Measurements from ENCODE around the gene CD59. TPM values are rescaled to one million over a fixed set of nuclear protein-coding genes. Genes with fewer than 3 reads are reported as not detected.
"Not testable (repeated sequence)": the region's sequence is repeated elsewhere in the genome, so short reads cannot be mapped to it uniquely, and the experiment has no call there.

The CD59 gene
- total RNA-seq, 4 donors from 2014 or later = 190 to 448 (median 302) TPM

GRCh38 chr11:33664166-33664565, 72.1 kb downstream of the CD59 start:
- Histone ChIP-seq H3K27me3 (no peaks in the 10 kb centered on the region), H3K4me3 (no peak overlapping the region), H3K4me1 (no peaks in the 10 kb centered on the region), H3K36me3 (peaks cover 0 to 18% (median 0%) of the 10 kb centered on the region in 3 donors), H3K27ac (no peak overlapping the region), H3K9me3 (no peaks in the 10 kb centered on the region)
- WGBS, 2 donors = 90 to 95% methylated on average over 5 to 6 of the region's 6 CpGs
- no peak for DNase-seq (ENCODE audit: low spot score in 2 of 2)
- TF ChIP-seq POLR2A (IDR thresholded peaks at IDR 0.05) (no peak), EP300 (IDR thresholded peaks at IDR 0.05) (no peak), CTCF (IDR thresholded peaks at IDR 0.05) (no peak)

GRCh38 chr11:33663121-33663520, 73.1 kb downstream of the CD59 start:
- Histone ChIP-seq H3K36me3 (peaks cover 0 to 17% (median 0%) of the 10 kb centered on the region in 3 donors), H3K4me3 (no peak overlapping the region), H3K9me3 (no peaks in the 10 kb centered on the region), H3K27me3 (no peaks in the 10 kb centered on the region), H3K4me1 (no peaks in the 10 kb centered on the region), H3K27ac (no peak overlapping the region)
- DNase-seq (ENCODE audit: low spot score in 2 of 2) = no peak
- no peak for TF ChIP-seq CTCF (IDR thresholded peaks at IDR 0.05)

- DNase-seq (ENCODE audit: low spot score in 2 of 2); H3K9me3 ChIP-seq; H3K4me3 ChIP-seq; H3K27ac ChIP-seq; H3K27me3 ChIP-seq; H3K4me1 ChIP-seq: not testable (repeated sequence)
- WGBS, 2 donors = 90 to 95% methylated on average over 7 of the region's 7 CpGs
- peaks cover 0 to 12% (median 0%) of the 10 kb centered on the region in 3 donors for H3K36me3 ChIP-seq
Observed at GRCh38 chr11:33661526-33661925, 74.7 kb downstream of the CD59 start.

- no peak overlapping the region for H3K4me3 ChIP-seq
- no peak for TF ChIP-seq EP300 (IDR thresholded peaks at IDR 0.05)
- no peak for TF ChIP-seq CTCF (IDR thresholded peaks at IDR 0.05)
- TF ChIP-seq POLR2A (IDR thresholded peaks at IDR 0.05) = no peak
- no peak overlapping the region for H3K27ac ChIP-seq
- WGBS, 2 donors = 90 to 92% methylated on average over 4 of the region's 4 CpGs
- no peaks in the 10 kb centered on the region for H3K4me1 ChIP-seq
- H3K9me3 ChIP-seq = no peaks in the 10 kb centered on the region
- peaks cover 0 to 12% (median 0%) of the 10 kb centered on the region in 3 donors for H3K36me3 ChIP-seq
- no peaks in the 10 kb centered on the region for H3K27me3 ChIP-seq
- no peak for DNase-seq (ENCODE audit: low spot score in 2 of 2)
Observed at GRCh38 chr11:33660962-33661361, 75.3 kb downstream of the CD59 start.

GRCh38 chr11:33659370-33660139, 76.7 kb downstream of the CD59 start:
- no peaks in the 10 kb centered on the region for H3K27me3 ChIP-seq
- H3K4me3 ChIP-seq = no peak overlapping the region
- no peaks in the 10 kb centered on the region for H3K4me1 ChIP-seq
- no peak for DNase-seq (ENCODE audit: low spot score in 2 of 2)
- WGBS, 2 donors = 89 to 93% methylated on average over 5 of the region's 5 CpGs
- H3K36me3 ChIP-seq = peaks cover 0 to 6% (median 0%) of the 10 kb centered on the region in 3 donors
- H3K27ac ChIP-seq = no peak overlapping the region
- H3K9me3 ChIP-seq = no peaks in the 10 kb centered on the region
- no peak for TF ChIP-seq EP300 (IDR thresholded peaks at IDR 0.05)
- no peak for TF ChIP-seq CTCF (IDR thresholded peaks at IDR 0.05)
- TF ChIP-seq POLR2A (IDR thresholded peaks at IDR 0.05) = no peak

All from tibial nerve (tissue), 4 donors.